ENCODE results near the gene KLHL14. TPM values are rescaled to one million over a fixed set of nuclear protein-coding genes. Genes with fewer than 3 reads are reported as not detected.

The KLHL14 gene
- total RNA-seq, 4 donors from 2014 or later, result 18.9 to 36.5 (median 29.3) TPM

DNA sequence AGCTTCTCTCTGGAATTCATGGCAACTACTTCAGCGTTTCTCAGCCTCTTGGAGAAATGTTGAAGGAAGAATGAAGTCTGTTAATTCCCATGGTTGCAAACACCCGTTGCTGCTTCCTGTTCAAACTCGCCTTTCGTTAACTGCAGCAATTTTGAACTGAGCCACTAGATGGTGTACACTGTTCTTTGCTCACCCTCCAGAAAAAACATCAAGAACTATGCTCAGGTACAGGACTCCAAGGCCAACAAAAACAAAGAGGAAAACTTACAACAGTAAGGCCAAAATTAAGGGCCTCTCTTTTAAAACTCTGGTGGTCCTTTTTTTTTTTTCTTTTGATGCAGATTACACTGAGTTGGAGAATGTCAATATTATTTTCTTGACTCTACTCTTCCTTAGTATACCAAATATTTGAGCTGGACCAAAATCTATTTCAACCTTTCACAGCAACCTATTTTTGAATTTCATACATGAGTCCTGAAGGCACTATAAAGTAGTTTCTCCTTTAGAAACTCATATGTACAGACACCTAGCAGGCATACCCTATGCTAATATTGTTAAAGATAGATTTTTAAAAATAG, 58.2 kb downstream of the KLHL14 start:
- no peak overlapping the region for H3K4me3 ChIP-seq (replicated peaks in 1 of 3)
- intact Hi-C loops (cut with DNase I), result loop anchor here (10.0 kb wide), 1 partner anchor 200 kb away; no protein-coding TSS in a partner anchor
- peak; percentile 57 to 63 for DNase-seq
- peak overlapping the region in 1 of 3 donors; percentile 14 for H3K27ac ChIP-seq
- no peaks in the 10 kb centered on the region for H3K36me3 ChIP-seq
- no peaks in the 10 kb centered on the region for H3K27me3 ChIP-seq
- TF ChIP-seq, protein P1, sequence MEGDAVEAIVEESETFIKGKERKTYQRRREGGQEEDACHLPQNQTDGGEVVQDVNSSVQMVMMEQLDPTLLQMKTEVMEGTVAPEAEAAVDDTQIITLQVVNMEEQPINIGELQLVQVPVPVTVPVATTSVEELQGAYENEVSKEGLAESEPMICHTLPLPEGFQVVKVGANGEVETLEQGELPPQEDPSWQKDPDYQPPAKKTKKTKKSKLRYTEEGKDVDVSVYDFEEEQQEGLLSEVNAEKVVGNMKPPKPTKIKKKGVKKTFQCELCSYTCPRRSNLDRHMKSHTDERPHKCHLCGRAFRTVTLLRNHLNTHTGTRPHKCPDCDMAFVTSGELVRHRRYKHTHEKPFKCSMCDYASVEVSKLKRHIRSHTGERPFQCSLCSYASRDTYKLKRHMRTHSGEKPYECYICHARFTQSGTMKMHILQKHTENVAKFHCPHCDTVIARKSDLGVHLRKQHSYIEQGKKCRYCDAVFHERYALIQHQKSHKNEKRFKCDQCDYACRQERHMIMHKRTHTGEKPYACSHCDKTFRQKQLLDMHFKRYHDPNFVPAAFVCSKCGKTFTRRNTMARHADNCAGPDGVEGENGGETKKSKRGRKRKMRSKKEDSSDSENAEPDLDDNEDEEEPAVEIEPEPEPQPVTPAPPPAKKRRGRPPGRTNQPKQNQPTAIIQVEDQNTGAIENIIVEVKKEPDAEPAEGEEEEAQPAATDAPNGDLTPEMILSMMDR (IDR thresholded peaks at IDR 0.05), result peak; percentile 60 to 96 (median 80)
- no peak for TF ChIP-seq POLR2A (IDR thresholded peaks at IDR 0.05)
- H3K9me3 ChIP-seq, result no peaks in the 10 kb centered on the region
- H3K4me1 ChIP-seq, result peaks cover 0 to 3% of the 10 kb centered on the region in 2 donors
- 0 to 1% methylated on average over 4 of the region's 4 CpGs for WGBS, 2 donors

DNA sequence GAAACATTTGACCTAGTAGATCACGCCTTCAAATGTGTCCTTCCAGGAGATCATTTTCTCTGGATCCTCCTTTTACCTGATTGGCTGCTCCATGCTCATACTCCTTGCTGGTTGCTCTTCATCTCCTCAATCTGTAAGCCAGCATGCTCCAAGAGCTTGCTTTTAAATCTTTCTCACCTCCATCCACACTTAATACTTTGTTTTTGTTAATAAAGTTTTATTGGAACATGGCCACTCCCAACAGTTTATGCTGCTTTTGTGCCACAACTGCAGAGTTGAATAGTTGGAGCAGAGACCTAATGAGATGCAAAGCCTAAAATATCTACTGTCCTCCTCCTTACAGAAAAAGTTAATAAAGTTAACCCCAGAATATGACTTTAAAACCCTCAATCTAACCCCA, 60.0 kb downstream of the KLHL14 start:
- DNase-seq, result no peak
- H3K27me3 ChIP-seq, result no peaks in the 10 kb centered on the region
- intact Hi-C loops (cut with DNase I), result loop anchor here (10.0 kb wide), 1 partner anchor 202 kb away; no protein-coding TSS in a partner anchor
- peaks cover 0 to 3% of the 10 kb centered on the region in 2 donors for H3K4me1 ChIP-seq
- 93 to 98% methylated on average over 1 of the region's 1 CpG for WGBS, 2 donors
- H3K36me3 ChIP-seq, result no peaks in the 10 kb centered on the region
- no peak overlapping the region for H3K4me3 ChIP-seq (replicated peaks in 1 of 3)
- TF ChIP-seq, protein P1 (IDR thresholded peaks at IDR 0.05), result no peak
- TF ChIP-seq POLR2A (IDR thresholded peaks at IDR 0.05), result no peak
- no peak overlapping the region for H3K27ac ChIP-seq
- no peaks in the 10 kb centered on the region for H3K9me3 ChIP-seq

GRCh38 chr18:32711862-32712261, 61.0 kb downstream of the KLHL14 start:
- no peak overlapping the region for H3K4me3 ChIP-seq (replicated peaks in 1 of 3)
- no peaks in the 10 kb centered on the region for H3K27me3 ChIP-seq
- H3K9me3 ChIP-seq, result no peaks in the 10 kb centered on the region
- intact Hi-C loops (cut with DNase I), result loop anchor here (10.0 kb wide), 1 partner anchor 203 kb away; no protein-coding TSS in a partner anchor
- no peak overlapping the region for H3K27ac ChIP-seq
- no peaks in the 10 kb centered on the region for H3K36me3 ChIP-seq
- TF ChIP-seq, protein P1 (IDR thresholded peaks at IDR 0.05), result no peak
- no peak for TF ChIP-seq POLR2A (IDR thresholded peaks at IDR 0.05)
- 91 to 92% methylated on average over 2 of the region's 2 CpGs for WGBS, 2 donors
- H3K4me1 ChIP-seq, result peaks cover 8% of the 10 kb centered on the region in 2 donors
- DNase-seq, result no peak

DNA sequence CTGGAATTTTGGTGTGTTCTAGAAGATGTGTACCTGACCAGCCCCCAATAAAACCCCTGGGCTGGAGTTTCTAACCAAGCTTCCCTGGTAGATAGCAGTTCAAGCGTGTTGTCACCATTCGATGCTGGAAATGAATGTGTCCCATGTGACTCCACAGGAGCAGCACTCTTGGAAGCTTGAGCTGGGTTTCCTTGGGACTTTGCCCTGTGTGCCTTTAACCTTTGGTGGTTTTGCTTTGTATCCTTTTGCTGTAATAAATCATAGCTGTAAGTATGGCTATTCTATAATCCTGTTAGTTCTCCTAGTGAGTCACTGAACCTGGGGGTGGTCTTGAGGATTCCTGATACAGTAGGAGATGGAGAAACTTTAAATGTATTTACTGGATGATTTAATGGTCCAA, 65.2 kb downstream of the KLHL14 start:
- Histone ChIP-seq H3K4me3 (replicated peaks in 1 of 3) (no peak overlapping the region), H3K27ac (peak overlapping the region in 2 of 3 donors; percentile 40 to 41), H3K27me3 (no peaks in the 10 kb centered on the region), H3K9me3 (no peaks in the 10 kb centered on the region), H3K4me1 (peaks cover 5 to 10% of the 10 kb centered on the region in 2 donors), H3K36me3 (no peaks in the 10 kb centered on the region)
- no peak for DNase-seq
- intact Hi-C loops (cut with DNase I), result no loop called here
- WGBS, 2 donors, result 83 to 87% methylated on average over 2 of the region's 2 CpGs
- no peak for TF ChIP-seq POLR2A (IDR thresholded peaks at IDR 0.05)
- TF ChIP-seq, protein P1 (IDR thresholded peaks at IDR 0.05), result no peak

GRCh38 chr18:32707147-32707546, 65.7 kb downstream of the KLHL14 start:
- WGBS, 2 donors, result 22 to 26% methylated on average over 2 of the region's 2 CpGs
- intact Hi-C loops (cut with DNase I), result no loop called here
- Histone ChIP-seq H3K4me3 (replicated peaks in 1 of 3) (no peak overlapping the region), H3K4me1 (peaks cover 5 to 10% of the 10 kb centered on the region in 2 donors), H3K27me3 (no peaks in the 10 kb centered on the region), H3K36me3 (no peaks in the 10 kb centered on the region), H3K27ac (peak overlapping the region; percentile 39 to 41 (median 40)), H3K9me3 (no peaks in the 10 kb centered on the region)
- TF ChIP-seq, protein P1 (IDR thresholded peaks at IDR 0.05), result no peak
- TF ChIP-seq POLR2A (IDR thresholded peaks at IDR 0.05), result no peak
- DNase-seq, result peak; percentile 60 to 74
